Epithelial cell of esophagus (primary cell): ENCODE results near the gene CRABP2.
A peak's percentile ranks its signal among the peaks of the same experiment; 100 is the strongest.

Experiments
- DNase-seq: peaks from one replicate; pipeline ENCODE4 v3.0.0; 2010; ENCODE audit warnings: low read depth
- H3K4me3 ChIP-seq: 2 replicates; pipeline ENCODE4 v1.5.1; 2011; ENCODE audit warnings: mild to moderate bottlenecking, low read length, control low read depth
- CTCF ChIP-seq: IDR thresholded peaks from 2 replicates; pipeline ENCODE4 v1.5.1; 2011; ENCODE audit warnings: low read depth, mild to moderate bottlenecking, low read length, control low read depth, inconsistent platforms; ENCODE audit not compliant: insufficient read depth; ENCODE audit errors: missing control alignments

CRABP2 gene

DNA sequence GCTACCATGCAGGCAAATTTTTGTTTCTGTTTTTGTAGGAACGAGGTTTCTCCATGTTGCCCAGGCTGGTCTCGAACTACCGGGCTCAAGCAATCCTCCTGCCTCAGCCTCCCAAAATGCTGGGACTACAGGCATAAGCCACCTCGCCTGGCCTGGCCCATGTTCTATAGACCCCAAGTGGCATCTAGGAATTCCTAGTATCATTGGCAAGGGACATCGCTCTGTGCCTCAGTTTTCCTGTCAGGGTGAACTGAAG is 42.7 kb downstream of the CRABP2 start:
- no peak for DNase-seq
- no peak for TF ChIP-seq CTCF
- H3K4me3 ChIP-seq = no peak overlapping the region

- DNase-seq = no peak
- H3K4me3 ChIP-seq = no peak overlapping the region
- TF ChIP-seq CTCF = no peak
Observed at GRCh38 chr1:156662005-156662799, 43.2 kb downstream of the CRABP2 start.

GRCh38 chr1:156660752-156661112 is 44.7 kb downstream of the CRABP2 start:
- no peak for DNase-seq
- peak overlapping the region; percentile 46 for H3K4me3 ChIP-seq
- no peak for TF ChIP-seq CTCF

DNA sequence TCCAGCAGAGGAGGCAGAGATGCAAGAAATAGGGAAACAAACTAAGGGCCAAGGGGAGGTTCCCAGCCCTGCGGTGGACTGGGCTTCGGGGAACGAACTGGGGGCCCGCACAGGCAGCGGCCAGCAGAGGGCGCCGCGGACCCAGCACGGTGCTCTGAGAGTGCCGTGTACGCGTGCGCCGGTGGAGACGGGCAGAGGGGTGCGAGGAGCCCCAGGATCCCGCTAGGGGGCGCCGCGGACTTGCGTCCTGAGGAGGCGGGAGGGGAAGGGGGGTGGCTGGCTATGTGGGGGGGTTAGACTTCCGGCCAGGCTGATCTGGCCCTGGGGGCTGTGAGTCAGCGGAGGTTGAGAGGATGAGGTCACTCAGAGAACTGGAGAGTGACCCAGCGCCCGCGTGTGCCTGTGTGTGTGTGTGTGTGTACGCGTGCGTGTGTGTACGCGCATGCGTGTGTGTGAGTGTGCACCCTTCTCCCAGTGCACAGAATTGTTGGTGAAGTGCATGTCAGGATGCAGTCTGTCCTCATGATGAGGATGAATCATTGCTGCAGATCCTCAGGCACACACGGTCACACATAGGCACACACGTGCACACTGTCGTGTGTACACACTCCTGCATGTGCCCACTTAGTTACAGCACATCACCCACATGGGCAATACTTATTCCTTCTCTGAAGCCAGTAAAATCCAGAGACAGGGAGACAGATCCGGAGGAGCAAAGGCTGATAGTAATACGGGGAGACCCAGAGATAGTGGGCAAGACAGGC is 45.2 kb downstream of the CRABP2 start:
- peak; percentile 92 for DNase-seq
- H3K4me3 ChIP-seq = peak overlapping the region; percentile 46
- peak; percentile 81 for TF ChIP-seq CTCF

GRCh38 chr1:156659661-156659987 is 45.8 kb downstream of the CRABP2 start:
- H3K4me3 ChIP-seq = no peak overlapping the region
- TF ChIP-seq CTCF = no peak
- DNase-seq = no peak

GRCh38 chr1:156658945-156659574 is 46.3 kb downstream of the CRABP2 start:
- no peak for TF ChIP-seq CTCF
- H3K4me3 ChIP-seq = no peak overlapping the region
- no peak for DNase-seq
